Karpas-422 (cell line): ENCODE measurements around the gene CLCN6. TPM values are rescaled to one million over a fixed set of nuclear protein-coding genes. Genes with fewer than 3 reads are reported as not detected.

Source experiments
- small RNA-seq: library from RNA; depleted of rRNA; stranded (forward); fragments of <200 nt; gene quantifications from one replicate; pipeline ENCODE3, GENCODE V24; 2014
- total RNA-seq: library from RNA; depleted of rRNA; stranded (reverse); fragments of >200 nt; shearing (Covaris generic); gene quantifications from 2 replicates; pipeline ENCODE4 v1.2.3, GENCODE V29; 2014; ENCODE audit warnings: low replicate concordance; rRNA removed

CLCN6 gene
- total RNA-seq, 1 experiment from 2014 or later = 22.0 TPM

Small RNA genes within 50 kb of the gene (small RNA-seq; reads per million reads assigned to genes)
- gene RF02156 = not detected
- gene RF02157 = not detected
- gene RF02158 = not detected

Other genes starting within 250 kb of the CLCN6 start
- gene FBXO2, start 151.8 kb upstream of the CLCN6 start, total RNA-seq = not detected in 2 replicates
- gene FBXO44, start 151.3 kb upstream of the CLCN6 start, total RNA-seq = 0.87 TPM in 1 of 2 replicates, not detected in the other
- 0.25 and 0.60 TPM in 2 replicates for gene FBXO6, start 142.0 kb upstream of the CLCN6 start, total RNA-seq
- 89.3 and 117 TPM in 2 replicates for gene MAD2L2, start 125.0 kb upstream of the CLCN6 start, total RNA-seq
- gene DRAXIN, start 114.5 kb upstream of the CLCN6 start, total RNA-seq = not detected in 2 replicates
- 24.3 and 24.9 TPM in 2 replicates for gene AGTRAP, start 70.1 kb upstream of the CLCN6 start, total RNA-seq
- gene C1orf167, start 44.0 kb upstream of the CLCN6 start, total RNA-seq = not detected in 2 replicates
- 32.5 and 57.0 TPM in 2 replicates for gene MTHFR, start 227 bp upstream of the CLCN6 start, total RNA-seq
- not detected in 2 replicates for gene NPPA, start 41.6 kb downstream of the CLCN6 start, total RNA-seq
- gene NPPB, start 52.8 kb downstream of the CLCN6 start, total RNA-seq = not detected in 2 replicates
- 48.4 and 94.6 TPM in 2 replicates for gene KIAA2013, start 120.2 kb downstream of the CLCN6 start, total RNA-seq
- gene PLOD1, start 128.5 kb downstream of the CLCN6 start, total RNA-seq = 35.9 and 55.3 TPM in 2 replicates
- gene MFN2, start 174.3 kb downstream of the CLCN6 start, total RNA-seq = 26.9 and 34.1 TPM in 2 replicates
- gene MIIP, start 213.3 kb downstream of the CLCN6 start, total RNA-seq = 33.8 and 66.1 TPM in 2 replicates